ENCODE results near the gene GRK2. TPM values are rescaled to one million over a fixed set of nuclear protein-coding genes. Genes with fewer than 3 reads are reported as not detected.

Gene GRK2
- total and polyA plus RNA-seq, 9 of the 15 experiments (the other 6 are each of a cell fraction or from before 2014, with no cell fraction given) = 0.24 to 95.8 (median 56.5) TPM

GRCh38 chr11:67317205-67317887 lies 51.1 kb downstream of the GRK2 start (continued):
- no peak for TF ChIP-seq ZNF280A (IDR thresholded peaks at IDR 0.05; ENCODE audit: low read depth, partially characterized antibody)
- TF ChIP-seq POLR2AphosphoS5 (IDR thresholded peaks at IDR 0.05; ENCODE audit: control insufficient read depth, insufficient read depth, low read depth, low read length) = no peak
- peak; percentile 63 for TF ChIP-seq NEUROD1 (IDR thresholded peaks at IDR 0.05; ENCODE audit: borderline replicate concordance, low read depth, low read length, partially characterized antibody)
- peak; percentile 93 for TF ChIP-seq CC2D1A (IDR thresholded peaks at IDR 0.05)
- no peak for TF ChIP-seq ZNF311 (CRISPR knock-in tag; IDR thresholded peaks at IDR 0.05)
- TF ChIP-seq SMARCC2 (IDR thresholded peaks at IDR 0.05; ENCODE audit: low read depth) = no peak
- TF ChIP-seq CCAR2 (IDR thresholded peaks at IDR 0.05; ENCODE audit: low read depth, low read length) = no peak
- TF ChIP-seq TCF3 (CRISPR knock-in tag; IDR thresholded peaks at IDR 0.05) = peak; percentile 36; the same call in 1 of the 2 replicates
- TF ChIP-seq TEAD1 (CRISPR knock-in tag; IDR thresholded peaks at IDR 0.05) = peak in 1 of 2 experiments; percentile 76; a peak in 1 of 4 replicates
- TF ChIP-seq BRD9 (IDR thresholded peaks at IDR 0.05; ENCODE audit: low read depth, partially characterized antibody) = peak; percentile 99
- peak in 1 of 2 experiments; percentile 78; a peak in 3 of 4 replicates for TF ChIP-seq MLLT1 (IDR thresholded peaks at IDR 0.05)
- TF ChIP-seq ZBTB7A (IDR thresholded peaks at IDR 0.05; ENCODE audit: borderline replicate concordance, control insufficient read depth, low read depth, low read length) = peak; percentile 80; the same call in 1 of the 2 replicates
- peak; percentile 63; the same call in 1 of the 2 replicates for TF ChIP-seq SOX6 (IDR thresholded peaks at IDR 0.05)
- TF ChIP-seq SAFB (IDR thresholded peaks at IDR 0.05; ENCODE audit: borderline replicate concordance, low read depth, low read length) = no peak
- TF ChIP-seq ZNF263 (CRISPR knock-in tag; IDR thresholded peaks at IDR 0.05; ENCODE audit: borderline replicate concordance) = peak; percentile 58; the same call in 1 of the 2 replicates
- no peak for TF ChIP-seq ID3 (CRISPR knock-in tag; IDR thresholded peaks at IDR 0.05)
- peak; percentile 31; the same call in 1 of the 2 replicates for TF ChIP-seq ID3 (tag; IDR thresholded peaks at IDR 0.05)
- TF ChIP-seq ZBTB11 (CRISPR knock-in tag; IDR thresholded peaks at IDR 0.05) = peak in 2 of 3 experiments; percentile 53 to 95; a peak in 3 of 6 replicates
- TF ChIP-seq PML (IDR thresholded peaks at IDR 0.05; ENCODE audit: low read length) = peak; percentile 77; the same call in 1 of the 2 replicates

Data from K562 (cell line).